Pancreas (tissue), 10 donors: Measurements from ENCODE around the gene ZNF35. TPM values are rescaled to one million over a fixed set of nuclear protein-coding genes. Genes with fewer than 3 reads are reported as not detected.
"Not testable (repeated sequence)": the region's sequence is repeated elsewhere in the genome, so short reads cannot be mapped to it uniquely, and the experiment has no call there.

Source experiments
- ATAC-seq, 4 donors: fragments of 200-7000 bp; cut with Tn5 transposase; one replicate each; pipeline versions ENCODE4 v1.8.0 to v1.9.1; 2020; ENCODE audit warnings: mild to moderate bottlenecking in 4 of 4, moderate library complexity in 4 of 4
- DNase-seq, 6 donors: peaks; one replicate each; pipeline ENCODE4 v3.0.0-alpha.2; 2020
- FAIRE-seq: peaks from 2 replicates; lab custom pipeline; 2012; peaks lifted over from hg19 to GRCh38; lab: Jason Lieb, UNC
- H3K27ac ChIP-seq, 4 donors: fragments of 200-600 bp; sonication (generic); 1 replicate in 3 of 4; 2 replicates in 1 of 4; pipeline versions ENCODE4 v1.5.0 to v1.8.0; 2020
- H3K27me3 ChIP-seq, 4 donors: fragments of 200-600 bp; one replicate each; pipeline ENCODE4 v1.8.0; 2021
- H3K36me3 ChIP-seq, 3 donors: fragments of 200-600 bp; sonication (generic) in 1 of 3; one replicate each; pipeline versions ENCODE4 v1.5.0 to v1.8.0; 2020 to 2021
- H3K4me1 ChIP-seq, 3 donors: fragments of 200-600 bp; one replicate each; pipeline ENCODE4 v1.8.0; 2021
- H3K4me3 ChIP-seq, 4 donors: fragments of 200-600 bp; sonication (generic) in 2 of 4; one replicate each; pipeline versions ENCODE4 v1.5.0 to v1.8.0; 2020 to 2021
- H3K9me3 ChIP-seq, 4 donors: fragments of 200-600 bp; one replicate each; pipeline ENCODE4 v1.8.0; 2021
- WGBS, 2 donors: extraction: QIAGEN DNeasy Blood & Tissue Kit; methylation state at CpG; one replicate each; pipeline ENCODE4 v1.1.7; 2013; 5-methylcytosine and 5-hydroxymethylcytosine counted together
- intact Hi-C, 3 donors: fragments of 100-400 bp; cut with DNase I; formaldehyde crosslinking; loops; one replicate each; pipeline versions ENCODE4 v1.11.1 to v1.14.2; 2022
- polyA plus RNA-seq, 2 donors: library from polyadenylated mRNA; stranded (reverse); fragments of 200-250 nt; gene quantifications; one replicate each; pipeline ENCODE4 v1.2.3, GENCODE V29; 2013
- total RNA-seq, 6 donors: library from RNA; stranded (reverse); fragmentation: NEBNext Ultra II Directional in 4 of 6; extraction: Animal tissue kit (Norgen Biotek cat#: 25700) in 4 of 6; gene quantifications; one replicate each; pipeline versions ENCODE4 v1.2.1 to v1.2.4, GENCODE V29; 2021 to 2023
- TF ChIP-seq, protein P1 (sequence below), 4 donors: fragments of 200-600 bp; sonication (generic) in 3 of 4; IDR thresholded peaks; one replicate each; pipeline versions ENCODE4 v1.5.0 to v1.8.0; 2021; ENCODE audit warnings: antibody characterized with exemption in 4 of 4
- donor health status: healthy with polysubstance abuse.
- donor health status: DM: no; HTN: no; CAD: no; lungs with moderate emphysema.
- donor health status: DM: no; HTN: no; CAD: no.
- donor health status: control.
- donor health status: control.
- donor health status: Bipolar disorder and iron deficiency.
- donor health status: DM: yes; HTN: yes; CAD: no.
- donor health status: DM: no; HTN: no; CAD: no.
- donor health status: DM: no; HTN: no; CAD: no.
- donor health status: DM: yes; HTN: yes; CAD: no.

The ZNF35 gene
- total and polyA plus RNA-seq, 8 donors, result 1.8 to 5.1 (median 3.0) TPM

DNA sequence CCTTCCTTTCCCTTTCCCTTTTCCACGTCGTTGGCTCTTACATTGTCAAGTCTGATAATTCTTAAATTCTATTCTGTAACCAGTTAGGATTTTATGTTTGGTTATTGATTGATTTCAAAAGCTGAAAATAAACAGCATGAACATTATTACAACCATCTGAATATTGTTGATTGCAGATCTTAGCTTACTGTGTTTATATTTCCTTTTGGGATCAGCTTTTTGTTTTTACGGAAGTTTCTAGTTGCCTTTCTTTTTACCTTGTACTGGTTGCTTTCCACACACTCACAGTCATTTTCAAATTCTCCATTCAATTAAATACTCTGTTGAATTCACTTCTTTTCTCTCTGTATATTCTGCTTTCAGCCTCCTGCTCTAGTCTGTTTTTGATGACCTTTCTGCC, 16.6 kb downstream of the ZNF35 start:
- Histone ChIP-seq H3K9me3 (no peaks in the 10 kb centered on the region), H3K36me3 (peaks cover 0 to under 1% (median 0%) of the 10 kb centered on the region in 3 donors), H3K27ac (no peak overlapping the region), H3K4me3 (no peak overlapping the region), H3K4me1 (no peaks in the 10 kb centered on the region), H3K27me3 (no peaks in the 10 kb centered on the region)
- intact Hi-C loops, result no loop called here
- ATAC-seq (no peak), FAIRE-seq (no peak), DNase-seq (no peak)
- WGBS, 2 donors, result 97 to 99% methylated on average over 3 of the region's 3 CpGs
- TF ChIP-seq, protein P1, sequence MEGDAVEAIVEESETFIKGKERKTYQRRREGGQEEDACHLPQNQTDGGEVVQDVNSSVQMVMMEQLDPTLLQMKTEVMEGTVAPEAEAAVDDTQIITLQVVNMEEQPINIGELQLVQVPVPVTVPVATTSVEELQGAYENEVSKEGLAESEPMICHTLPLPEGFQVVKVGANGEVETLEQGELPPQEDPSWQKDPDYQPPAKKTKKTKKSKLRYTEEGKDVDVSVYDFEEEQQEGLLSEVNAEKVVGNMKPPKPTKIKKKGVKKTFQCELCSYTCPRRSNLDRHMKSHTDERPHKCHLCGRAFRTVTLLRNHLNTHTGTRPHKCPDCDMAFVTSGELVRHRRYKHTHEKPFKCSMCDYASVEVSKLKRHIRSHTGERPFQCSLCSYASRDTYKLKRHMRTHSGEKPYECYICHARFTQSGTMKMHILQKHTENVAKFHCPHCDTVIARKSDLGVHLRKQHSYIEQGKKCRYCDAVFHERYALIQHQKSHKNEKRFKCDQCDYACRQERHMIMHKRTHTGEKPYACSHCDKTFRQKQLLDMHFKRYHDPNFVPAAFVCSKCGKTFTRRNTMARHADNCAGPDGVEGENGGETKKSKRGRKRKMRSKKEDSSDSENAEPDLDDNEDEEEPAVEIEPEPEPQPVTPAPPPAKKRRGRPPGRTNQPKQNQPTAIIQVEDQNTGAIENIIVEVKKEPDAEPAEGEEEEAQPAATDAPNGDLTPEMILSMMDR (IDR thresholded peaks at IDR 0.05), result no peak

DNA sequence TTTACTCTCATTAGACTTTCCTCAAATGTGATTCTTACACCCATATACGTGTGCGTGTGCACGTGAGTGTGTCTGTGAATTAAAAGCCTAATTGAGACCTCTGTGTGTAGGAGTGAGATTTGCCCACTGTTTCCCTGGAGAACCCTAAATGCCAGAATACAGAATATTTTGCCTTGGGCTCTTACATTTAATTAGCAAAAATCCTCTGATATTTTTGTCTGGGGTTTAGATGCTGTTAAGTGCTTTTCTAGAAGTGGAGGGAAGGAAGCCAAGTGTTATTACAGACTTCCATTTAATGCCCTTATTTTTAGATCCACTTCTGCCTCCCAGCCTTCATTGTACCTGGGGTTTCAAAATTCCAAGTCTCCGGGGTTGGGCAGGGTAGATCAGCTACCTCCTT, 17.8 kb downstream of the ZNF35 start:
- DNase-seq, result no peak
- intact Hi-C loops, result no loop called here
- no peaks in the 10 kb centered on the region for H3K36me3 ChIP-seq
- no peak for ATAC-seq
- FAIRE-seq, result no peak
- H3K4me3 ChIP-seq, result no peak overlapping the region
- TF ChIP-seq, protein P1 (IDR thresholded peaks at IDR 0.05), result no peak
- H3K27me3 ChIP-seq, result no peaks in the 10 kb centered on the region
- WGBS, 2 donors, result 91 to 93% methylated on average over 4 of the region's 4 CpGs
- no peaks in the 10 kb centered on the region for H3K9me3 ChIP-seq
- H3K27ac ChIP-seq, result no peak overlapping the region
- H3K4me1 ChIP-seq, result no peaks in the 10 kb centered on the region

DNA sequence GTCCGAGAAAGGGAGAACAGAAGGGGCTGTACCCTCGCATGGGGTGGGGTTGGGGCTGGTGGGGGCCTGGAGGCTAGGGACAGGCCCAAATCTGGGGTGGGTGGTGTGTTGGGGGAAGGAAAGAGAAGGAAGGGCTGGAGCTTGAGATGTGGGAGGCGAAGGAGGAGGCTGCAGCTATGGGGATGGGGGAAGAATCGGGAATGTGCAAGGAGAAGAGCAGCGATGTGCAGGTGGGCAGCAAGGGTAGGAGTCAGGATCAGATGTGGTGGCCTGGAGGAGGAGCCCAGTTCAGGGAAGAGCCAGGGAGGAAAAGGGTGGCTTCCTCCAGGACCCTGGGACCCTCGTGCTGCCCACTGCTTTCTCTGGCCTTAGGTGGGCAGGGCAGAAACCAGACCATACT, 21.2 kb downstream of the ZNF35 start:
- 88 to 89% methylated on average over 6 of the region's 6 CpGs for WGBS, 2 donors
- H3K4me3 ChIP-seq, result no peak overlapping the region
- H3K4me1 ChIP-seq, result no peaks in the 10 kb centered on the region
- no peaks in the 10 kb centered on the region for H3K36me3 ChIP-seq
- TF ChIP-seq, protein P1 (IDR thresholded peaks at IDR 0.05), result no peak
- intact Hi-C loops, result no loop called here
- DNase-seq (no peak), FAIRE-seq (no peak), ATAC-seq (no peak)
- H3K27me3 ChIP-seq, result no peaks in the 10 kb centered on the region
- no peaks in the 10 kb centered on the region for H3K9me3 ChIP-seq
- no peak overlapping the region for H3K27ac ChIP-seq

DNA sequence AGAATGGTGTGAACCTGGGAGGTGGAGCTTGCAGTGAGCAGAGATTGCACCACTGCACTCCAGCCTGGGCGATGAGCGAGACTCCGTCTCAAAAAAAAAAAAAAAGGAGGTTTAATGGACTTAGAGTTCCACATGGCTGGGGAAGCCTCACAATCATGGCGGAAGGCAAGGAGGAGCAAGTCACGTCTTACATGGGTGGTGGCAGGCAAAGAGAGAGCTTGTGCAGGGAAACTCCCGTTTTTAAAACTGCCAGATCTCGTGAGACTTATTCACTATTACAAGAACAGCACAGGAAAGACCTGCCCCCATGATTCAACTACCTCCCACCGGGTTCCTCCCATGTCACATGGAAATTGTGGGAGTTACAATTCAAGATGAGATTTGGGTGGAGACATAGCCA, 24.9 kb downstream of the ZNF35 start:
- H3K27ac ChIP-seq, H3K4me1 ChIP-seq, DNase-seq, H3K9me3 ChIP-seq, FAIRE-seq, H3K36me3 ChIP-seq, intact Hi-C loops, H3K4me3 ChIP-seq, H3K27me3 ChIP-seq, ATAC-seq: not testable (repeated sequence)
- WGBS, 2 donors, result 87 to 94% methylated on average over 8 of the region's 8 CpGs

DNA sequence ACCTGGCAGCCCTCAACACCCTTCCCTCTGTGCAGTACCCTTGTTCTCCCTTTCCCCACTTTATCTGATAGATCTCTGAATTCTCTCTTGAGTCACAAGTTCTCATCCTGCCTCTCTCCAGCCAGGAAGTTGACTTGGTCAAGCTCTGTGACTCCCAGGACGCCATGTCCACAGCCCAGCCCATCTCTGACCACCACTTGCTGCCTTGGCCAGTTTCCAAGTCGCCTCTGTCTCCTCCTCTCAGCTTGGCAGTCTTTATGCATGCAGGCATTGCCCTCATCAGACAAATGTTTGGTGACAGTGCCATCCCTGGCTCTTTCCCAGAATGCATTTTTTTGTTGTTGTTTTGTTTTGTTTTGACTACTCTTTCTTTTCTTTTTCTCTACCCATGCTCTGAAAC, 25.7 kb downstream of the ZNF35 start:
- FAIRE-seq (no peak), DNase-seq (no peak), ATAC-seq (no peak)
- Histone ChIP-seq H3K4me3 (no peak overlapping the region), H3K36me3 (no peaks in the 10 kb centered on the region), H3K4me1 (no peaks in the 10 kb centered on the region), H3K9me3 (no peaks in the 10 kb centered on the region), H3K27ac (no peak overlapping the region), H3K27me3 (no peaks in the 10 kb centered on the region)
- TF ChIP-seq, protein P1 (IDR thresholded peaks at IDR 0.05), result no peak
- intact Hi-C loops, result no loop called here
- WGBS, 2 donors, result 68 to 72% methylated on average over 2 of the region's 2 CpGs
